Coronary artery (tissue), 2 donors: Measurements from ENCODE around the gene CD2AP.

Experiments used
- DNase-seq: peaks from one replicate; pipeline ENCODE4 v3.0.0-alpha.2; 2017; ENCODE audit warnings: low spot score
- H3K27ac ChIP-seq, 2 donors: fragments of 200-600 bp; sonication (generic); one replicate each; pipeline ENCODE4 v1.5.1; 2016 to 2019
- H3K4me3 ChIP-seq: fragments of 200-600 bp; sonication (generic); 2 replicates; pipeline ENCODE4 v1.5.1; 2016; ENCODE audit warnings: mild to moderate bottlenecking, moderate library complexity
- TF ChIP-seq, protein P1 (sequence below): fragments of 200-600 bp; sonication (generic); IDR thresholded peaks from one replicate; pipeline ENCODE4 v1.5.1; 2019; ENCODE audit warnings: antibody characterized with exemption

Gene CD2AP

DNA sequence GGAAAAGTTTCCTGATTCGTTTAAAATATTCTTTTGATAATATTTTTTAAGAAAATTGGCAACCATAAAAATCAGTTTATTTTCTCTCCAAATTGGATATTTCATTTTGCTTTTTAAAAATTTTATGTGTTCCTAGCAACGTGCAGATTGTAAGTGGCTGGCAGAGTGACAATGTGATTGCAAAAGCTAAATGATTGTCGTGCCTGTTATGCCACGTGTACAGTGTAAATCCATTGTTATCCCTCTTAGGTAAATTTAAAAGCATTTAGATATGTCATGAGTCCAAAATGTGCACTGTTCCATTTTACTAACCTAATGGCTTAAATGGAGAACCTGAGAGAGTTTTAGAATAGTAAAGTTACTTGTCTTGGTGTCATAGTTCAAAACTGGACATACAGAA lies 126.4 kb downstream of the CD2AP start:
- H3K27ac ChIP-seq, result no peak overlapping the region
- TF ChIP-seq, protein P1, sequence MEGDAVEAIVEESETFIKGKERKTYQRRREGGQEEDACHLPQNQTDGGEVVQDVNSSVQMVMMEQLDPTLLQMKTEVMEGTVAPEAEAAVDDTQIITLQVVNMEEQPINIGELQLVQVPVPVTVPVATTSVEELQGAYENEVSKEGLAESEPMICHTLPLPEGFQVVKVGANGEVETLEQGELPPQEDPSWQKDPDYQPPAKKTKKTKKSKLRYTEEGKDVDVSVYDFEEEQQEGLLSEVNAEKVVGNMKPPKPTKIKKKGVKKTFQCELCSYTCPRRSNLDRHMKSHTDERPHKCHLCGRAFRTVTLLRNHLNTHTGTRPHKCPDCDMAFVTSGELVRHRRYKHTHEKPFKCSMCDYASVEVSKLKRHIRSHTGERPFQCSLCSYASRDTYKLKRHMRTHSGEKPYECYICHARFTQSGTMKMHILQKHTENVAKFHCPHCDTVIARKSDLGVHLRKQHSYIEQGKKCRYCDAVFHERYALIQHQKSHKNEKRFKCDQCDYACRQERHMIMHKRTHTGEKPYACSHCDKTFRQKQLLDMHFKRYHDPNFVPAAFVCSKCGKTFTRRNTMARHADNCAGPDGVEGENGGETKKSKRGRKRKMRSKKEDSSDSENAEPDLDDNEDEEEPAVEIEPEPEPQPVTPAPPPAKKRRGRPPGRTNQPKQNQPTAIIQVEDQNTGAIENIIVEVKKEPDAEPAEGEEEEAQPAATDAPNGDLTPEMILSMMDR, result no peak
- DNase-seq, result no peak
- no peak overlapping the region for H3K4me3 ChIP-seq

DNA sequence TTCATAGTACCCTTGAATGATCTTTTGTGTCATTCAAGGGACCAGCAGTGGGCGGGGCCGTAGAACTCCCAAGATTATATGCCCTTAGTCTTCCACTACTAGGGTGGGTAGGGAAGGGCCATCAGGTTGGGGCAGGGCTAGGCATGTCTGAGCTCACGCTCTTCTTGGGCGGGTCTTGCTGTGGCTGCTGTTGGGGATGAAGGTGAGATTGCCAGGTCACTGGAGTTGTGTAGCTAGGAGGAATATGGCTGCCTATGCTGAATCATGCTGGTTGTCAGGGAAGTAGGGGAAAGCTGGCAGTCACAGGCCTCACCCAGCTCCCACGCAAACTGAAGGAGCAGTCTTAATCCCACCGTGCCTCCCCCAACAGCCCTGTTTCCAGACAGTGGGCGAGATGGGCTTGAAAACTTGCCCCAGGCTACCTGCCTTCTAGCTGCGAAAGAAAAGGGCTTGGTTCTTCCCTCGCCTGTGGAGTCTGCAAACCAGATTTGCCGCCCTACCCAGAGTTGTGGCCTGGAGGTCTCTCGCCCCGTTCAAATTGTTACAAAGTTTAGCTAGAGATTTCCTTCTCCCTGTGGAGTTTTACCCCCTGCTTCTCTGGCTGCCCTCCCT lies 144.4 kb downstream of the CD2AP start:
- DNase-seq, result no peak
- TF ChIP-seq, protein P1, result no peak
- Histone ChIP-seq H3K27ac (no peak overlapping the region), H3K4me3 (no peak overlapping the region)

DNA sequence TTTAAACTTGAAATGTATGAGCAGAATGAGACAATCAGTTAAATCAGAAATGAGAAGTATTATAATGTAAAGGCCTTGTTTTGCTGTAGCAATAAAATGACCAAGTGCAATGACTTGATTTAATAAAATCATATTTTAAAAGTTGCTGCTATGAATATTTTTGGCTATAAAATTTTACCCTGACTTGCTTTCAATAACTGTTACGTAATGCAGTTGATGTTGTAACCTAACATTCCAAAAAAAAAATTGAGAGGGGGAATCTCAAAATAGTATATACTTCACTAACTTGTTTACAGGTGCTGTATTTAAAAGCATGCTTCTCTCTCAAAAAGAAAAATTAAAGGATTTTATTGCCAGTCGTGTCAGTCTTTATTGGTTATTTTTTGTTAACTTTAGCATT lies 149.2 kb downstream of the CD2AP start:
- no peak for DNase-seq
- Histone ChIP-seq H3K4me3 (no peak overlapping the region), H3K27ac (no peak overlapping the region)
- TF ChIP-seq, protein P1, result no peak

DNA sequence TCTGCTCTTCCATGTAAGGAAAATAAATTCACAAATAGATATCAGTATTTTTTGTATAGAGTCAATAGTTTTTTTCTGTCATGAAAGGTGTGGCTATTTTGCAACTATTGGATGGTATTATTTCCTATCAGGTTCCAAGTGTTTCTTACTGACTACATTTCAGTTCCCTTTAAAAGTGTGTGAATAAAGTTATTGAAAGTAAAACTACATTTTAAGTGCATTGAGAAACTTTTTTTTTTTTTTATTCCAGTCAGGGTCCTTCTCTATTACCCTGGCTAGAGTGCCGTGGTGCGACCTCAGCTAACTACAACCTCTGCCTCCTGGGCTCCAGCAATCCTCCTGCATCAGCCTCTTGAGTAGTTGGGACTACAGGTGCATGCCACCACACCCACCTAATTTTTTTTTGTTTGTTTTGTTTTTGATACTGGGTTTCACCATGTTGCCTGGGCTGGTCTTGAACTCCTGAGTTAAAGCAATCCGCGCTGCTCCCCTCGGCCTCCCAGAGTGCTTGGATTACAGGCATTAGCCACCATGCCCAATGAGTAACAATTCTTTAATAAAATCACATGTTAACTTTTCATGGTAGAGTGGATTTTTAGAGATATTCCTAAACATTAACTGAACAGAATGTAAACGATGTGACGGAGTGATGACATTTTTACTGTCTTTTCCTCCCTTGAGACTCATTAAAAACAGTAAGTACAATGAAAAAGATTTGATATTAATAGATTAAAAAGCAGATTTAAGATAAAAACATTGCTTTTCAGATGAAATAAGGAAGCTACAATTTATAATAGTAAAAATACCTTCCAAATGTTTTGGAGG lies 151.1 kb downstream of the CD2AP start:
- TF ChIP-seq, protein P1, result no peak
- no peak for DNase-seq
- H3K27ac ChIP-seq, result no peak overlapping the region
- H3K4me3 ChIP-seq, result no peak overlapping the region

DNA sequence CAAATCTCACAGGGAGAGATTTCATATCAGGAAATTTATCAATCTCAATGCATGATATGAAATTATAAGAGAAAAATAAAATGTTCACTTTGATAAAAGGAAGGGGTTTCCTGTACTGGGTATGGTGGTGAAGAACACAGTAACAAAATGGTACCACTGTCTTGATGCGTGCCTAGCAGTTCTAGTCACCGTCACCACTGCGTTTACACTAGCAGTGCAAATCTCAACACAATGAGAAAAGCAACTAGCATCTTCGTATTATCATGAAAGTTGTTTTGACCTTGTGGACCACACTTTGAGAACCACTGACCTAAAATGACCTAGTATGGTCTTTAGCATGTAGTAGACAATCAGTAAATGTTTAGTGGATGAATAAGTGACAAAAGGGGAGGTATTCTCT lies 152.4 kb downstream of the CD2AP start:
- TF ChIP-seq, protein P1, result no peak
- Histone ChIP-seq H3K4me3 (no peak overlapping the region), H3K27ac (no peak overlapping the region)
- no peak for DNase-seq

DNA sequence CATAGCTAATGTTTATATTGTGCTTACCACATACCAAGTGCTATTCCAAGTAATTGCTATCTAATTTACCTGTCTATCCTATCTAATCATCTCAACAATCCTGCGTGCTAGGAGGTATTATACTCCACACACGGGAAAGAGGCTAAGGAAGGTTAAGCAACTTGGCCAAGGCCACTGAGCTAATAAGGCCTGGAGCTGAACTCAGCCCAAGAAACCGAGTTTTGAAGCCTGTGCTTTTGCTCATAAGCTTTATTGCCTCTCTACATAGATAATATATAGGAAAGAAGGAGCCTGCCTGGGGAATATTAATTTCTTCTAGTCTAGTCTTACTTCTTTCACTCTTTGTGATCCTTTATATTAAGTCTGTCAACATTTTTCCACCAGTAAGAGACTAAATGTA lies 153.0 kb downstream of the CD2AP start:
- H3K4me3 ChIP-seq, result no peak overlapping the region
- DNase-seq, result no peak
- TF ChIP-seq, protein P1, result no peak
- no peak overlapping the region for H3K27ac ChIP-seq
